NCI-H187 treated with DMSO at 0.1 percent for 48 hours (cell line): ENCODE data around the gene CCDC192.

Experiments
- DNase-seq: peaks from one replicate; lab custom pipeline; 2025; lab: John Stamatoyannopoulos, UW

The CCDC192 gene

GRCh38 chr5:127985811-127986325 is 282.7 kb downstream of the CCDC192 start:
- DNase-seq: no peak

GRCh38 chr5:127987354-127988145 is 284.4 kb downstream of the CCDC192 start:
- no peak for DNase-seq

- no peak for DNase-seq
These were observed 285.1 kb downstream of the CCDC192 start for GRCh38 chr5:127988146-127988760.
